GM12892 (cell line): Measurements from ENCODE around the gene PDCD1LG2.

Experiments used
- POLR2A ChIP-seq: IDR thresholded peaks from 2 replicates; pipeline ENCODE4 v1.6.1; 2011; ENCODE audit warnings: low read depth, low read length, control low read depth
- POLR2AphosphoS5 ChIP-seq: IDR thresholded peaks from 2 replicates; pipeline ENCODE4 v1.6.1; 2011; ENCODE audit warnings: low read depth, low read length, control low read depth

- TF ChIP-seq POLR2AphosphoS5 (no peak), POLR2A (no peak)
These were observed 658 bp downstream of the PDCD1LG2 start for GRCh38 chr9:5510989-5511388.
